Small intestine (tissue), 7 donors: Measurements from ENCODE around the gene MAPRE2. TPM values are rescaled to one million over a fixed set of nuclear protein-coding genes. Genes with fewer than 3 reads are reported as not detected.
A peak's percentile ranks its signal among the peaks of the same experiment; 100 is the strongest.
"Not testable (repeated sequence)": the region's sequence is repeated elsewhere in the genome, so short reads cannot be mapped to it uniquely, and the experiment has no call there.

Experiments used
- DNase-seq, 2 donors: peaks; one replicate each; pipeline versions ENCODE4 v3.0.0 to v3.0.0-alpha.2; 2013
- FAIRE-seq: peaks from 2 replicates; lab custom pipeline; 2012; peaks lifted over from hg19 to GRCh38; lab: Jason Lieb, UNC
- H3K27ac ChIP-seq, 3 donors: one replicate each; pipeline ENCODE4 v1.5.1; 2013; ENCODE audit warnings: low read length in 2 of 3, mild to moderate bottlenecking in 2 of 3, control low read depth in 1 of 3, inconsistent platforms in 1 of 3, low read depth in 1 of 3, moderate library complexity in 1 of 3
- H3K27me3 ChIP-seq, 3 donors: one replicate each; pipeline ENCODE4 v1.6.1; 2013; ENCODE audit warnings: low read length in 3 of 3, inconsistent platforms in 1 of 3; ENCODE audit not compliant: control insufficient read depth in 3 of 3, insufficient read depth in 3 of 3
- H3K36me3 ChIP-seq, 3 donors: one replicate each; pipeline ENCODE4 v1.6.1; 2013; ENCODE audit warnings: low read length in 3 of 3, inconsistent platforms in 1 of 3, low read depth in 1 of 3, mild to moderate bottlenecking in 1 of 3, moderate library complexity in 1 of 3; ENCODE audit not compliant: control insufficient read depth in 3 of 3, insufficient read depth in 2 of 3
- H3K4me1 ChIP-seq, 3 donors: one replicate each; pipeline ENCODE4 v1.6.1; 2013; ENCODE audit warnings: low read length in 2 of 3, inconsistent platforms in 1 of 3, low read depth in 1 of 3, mild to moderate bottlenecking in 1 of 3, moderate library complexity in 1 of 3; ENCODE audit not compliant: control insufficient read depth in 3 of 3, insufficient read depth in 2 of 3
- H3K4me3 ChIP-seq, 3 donors: one replicate each; pipeline ENCODE4 v1.5.1; 2013; ENCODE audit warnings: low read length in 3 of 3, control low read depth in 1 of 3, inconsistent platforms in 1 of 3, low read depth in 1 of 3, mild to moderate bottlenecking in 1 of 3, moderate library complexity in 1 of 3
- H3K9me3 ChIP-seq, 2 donors: one replicate each; pipeline ENCODE4 v1.6.1; 2013; ENCODE audit warnings: low read depth in 1 of 2, low read length in 1 of 2; ENCODE audit not compliant: control insufficient read depth in 2 of 2, insufficient read depth in 1 of 2
- WGBS, 3 donors: extraction: QIAGEN DNeasy Blood & Tissue Kit; methylation state at CpG; one replicate each; pipeline ENCODE4 v1.1.7; 2013; 5-methylcytosine and 5-hydroxymethylcytosine counted together
- polyA plus RNA-seq, 4 donors: library from polyadenylated mRNA; stranded (reverse) in 3 of 4; unstranded in 1 of 4; fragments of 200-250 nt in 3 of 4; fragments of 120-200 nt in 1 of 4; gene quantifications; one replicate each; pipeline versions ENCODE4 v1.2.1 to v1.2.3, GENCODE V29; 2013
- donor health status: healthy with polysubstance abuse.
- donor health status: control.
- donor health status: control.
- donor health status: Bipolar disorder and iron deficiency.
- donor health status: healthy.

The MAPRE2 gene
- polyA plus RNA-seq, 4 donors: 6.2 to 19.8 (median 11.2) TPM

DNA sequence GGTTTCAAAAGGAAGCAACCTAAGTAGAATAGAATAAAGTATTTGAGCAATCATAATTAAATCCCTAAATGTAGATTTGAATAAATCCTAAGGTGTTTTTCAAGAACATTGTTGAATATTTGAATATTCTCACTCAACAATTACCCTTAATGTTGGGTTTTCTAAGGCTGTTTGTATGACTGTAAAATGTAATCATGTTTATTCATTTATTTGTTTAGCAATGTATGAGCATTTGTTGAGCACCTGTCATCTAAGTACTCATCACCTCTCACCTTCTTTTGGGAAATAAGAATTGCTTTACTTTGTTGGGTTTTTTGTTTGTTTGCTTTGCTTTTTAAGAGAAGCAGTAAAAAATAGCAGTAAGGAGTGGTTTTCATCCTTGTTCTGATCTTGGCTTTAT lies 66.0 kb downstream of the MAPRE2 start:
- no peak overlapping the region for H3K4me3 ChIP-seq
- H3K4me1 ChIP-seq: no peaks in the 10 kb centered on the region
- H3K9me3 ChIP-seq: peaks cover 0 to 2% of the 10 kb centered on the region in 2 donors
- H3K36me3 ChIP-seq: no peaks in the 10 kb centered on the region
- H3K27me3 ChIP-seq: no peaks in the 10 kb centered on the region
- H3K27ac ChIP-seq: no peak overlapping the region
- FAIRE-seq (no peak), DNase-seq (no peak)

DNA sequence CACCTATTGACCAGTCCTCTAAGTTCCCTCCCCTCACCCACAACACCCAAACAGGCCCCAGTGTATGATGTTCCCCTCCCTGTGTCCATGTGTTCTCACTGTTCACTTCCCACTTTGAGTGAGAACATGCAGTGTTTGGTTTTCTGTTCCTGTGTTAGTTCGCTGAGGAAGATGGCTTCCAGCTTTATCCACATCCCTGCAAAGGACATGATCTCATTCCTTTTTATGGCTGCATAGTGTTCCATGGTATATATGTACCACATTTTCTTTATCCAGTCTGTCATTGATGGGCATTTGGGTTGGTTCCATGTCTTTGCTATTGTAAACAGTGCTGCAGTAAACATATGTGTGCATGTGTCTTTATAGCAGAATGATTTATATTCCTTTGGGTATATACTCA lies 66.9 kb downstream of the MAPRE2 start:
- DNase-seq, H3K27me3 ChIP-seq, H3K36me3 ChIP-seq, H3K9me3 ChIP-seq, FAIRE-seq, H3K27ac ChIP-seq, H3K4me1 ChIP-seq, H3K4me3 ChIP-seq: not testable (repeated sequence)
- WGBS, 3 donors: 87 to 94% (median 93%) methylated on average over 1 of the region's 1 CpG

GRCh38 chr18:35110059-35110458 lies 68.8 kb downstream of the MAPRE2 start:
- 87 to 93% (median 88%) methylated on average over 3 of the region's 3 CpGs for WGBS, 3 donors
- H3K4me3 ChIP-seq: no peak overlapping the region
- no peak overlapping the region for H3K27ac ChIP-seq
- H3K27me3 ChIP-seq: no peaks in the 10 kb centered on the region
- FAIRE-seq (no peak), DNase-seq (no peak)
- H3K9me3 ChIP-seq: peaks cover 0 to 4% of the 10 kb centered on the region in 2 donors
- H3K36me3 ChIP-seq: no peaks in the 10 kb centered on the region
- no peaks in the 10 kb centered on the region for H3K4me1 ChIP-seq

GRCh38 chr18:35110554-35111485 lies 69.6 kb downstream of the MAPRE2 start:
- Histone ChIP-seq H3K36me3 (no peaks in the 10 kb centered on the region), H3K27ac (no peak overlapping the region), H3K4me1 (no peaks in the 10 kb centered on the region), H3K27me3 (no peaks in the 10 kb centered on the region), H3K9me3 (peaks cover 0 to 4% of the 10 kb centered on the region in 2 donors), H3K4me3 (no peak overlapping the region)
- FAIRE-seq (no peak), DNase-seq (no peak)
- 88 to 90% (median 89%) methylated on average over 3 of the region's 3 CpGs for WGBS, 3 donors

GRCh38 chr18:35112696-35113095 lies 71.5 kb downstream of the MAPRE2 start:
- Histone ChIP-seq H3K9me3 (peaks cover 0 to 4% of the 10 kb centered on the region in 2 donors), H3K4me1 (no peaks in the 10 kb centered on the region), H3K27me3 (no peaks in the 10 kb centered on the region), H3K36me3 (no peaks in the 10 kb centered on the region), H3K4me3 (no peak overlapping the region), H3K27ac (no peak overlapping the region)
- DNase-seq (no peak), FAIRE-seq (no peak)

DNA sequence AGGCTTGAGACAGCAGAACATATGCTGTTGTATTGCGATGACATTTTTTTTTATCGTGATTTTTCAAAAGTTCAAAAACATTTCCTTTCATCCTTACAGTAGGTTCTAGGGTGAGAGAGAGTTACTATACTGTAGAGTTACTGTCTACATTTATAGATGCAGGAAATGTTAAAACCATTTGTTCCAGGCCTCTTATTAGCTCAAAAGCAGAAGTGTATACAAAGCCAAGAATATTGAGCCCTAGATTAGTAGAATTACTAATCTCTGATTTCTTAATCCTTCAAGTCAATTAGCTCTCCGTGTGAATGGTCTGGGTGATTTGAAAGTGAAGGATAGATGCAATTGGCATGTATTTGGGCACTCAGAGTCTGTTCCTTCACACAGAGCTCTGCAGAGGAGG lies 73.1 kb downstream of the MAPRE2 start:
- Histone ChIP-seq H3K36me3 (no peaks in the 10 kb centered on the region), H3K4me3 (no peak overlapping the region), H3K9me3 (peaks cover 0 to 4% of the 10 kb centered on the region in 2 donors), H3K27ac (no peak overlapping the region), H3K4me1 (no peaks in the 10 kb centered on the region), H3K27me3 (no peaks in the 10 kb centered on the region)
- WGBS, 3 donors: 77 to 84% (median 81%) methylated on average over 3 of the region's 3 CpGs
- FAIRE-seq (no peak), DNase-seq (no peak)

DNA sequence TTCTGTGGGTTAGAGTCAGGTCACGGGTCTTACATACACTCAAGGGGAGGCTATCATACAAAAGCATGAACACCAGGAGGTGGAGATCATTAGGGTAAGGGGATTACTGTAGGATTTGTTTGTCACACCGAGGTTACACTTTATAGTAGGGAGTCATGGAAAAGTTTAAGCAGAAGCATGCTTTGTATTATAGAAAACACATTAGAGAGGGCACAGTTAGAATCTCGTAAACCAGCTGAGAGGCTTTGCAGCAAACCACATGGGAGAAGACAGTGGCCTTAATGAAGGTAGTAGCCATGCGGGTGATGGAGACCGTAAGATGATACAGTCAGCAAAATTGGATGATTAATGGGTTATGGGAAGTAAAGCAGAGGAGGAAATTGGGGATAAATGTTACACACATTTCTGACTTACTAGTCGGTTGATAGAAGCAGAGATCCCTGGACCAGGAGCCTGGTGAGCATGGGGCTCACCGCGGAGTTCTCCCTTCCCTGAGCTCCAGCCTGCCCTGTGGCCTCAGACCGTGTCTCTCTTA lies 75.6 kb downstream of the MAPRE2 start:
- Histone ChIP-seq H3K36me3 (no peaks in the 10 kb centered on the region), H3K4me3 (no peak overlapping the region), H3K9me3 (peaks cover 0 to 4% of the 10 kb centered on the region in 2 donors), H3K4me1 (no peaks in the 10 kb centered on the region), H3K27ac (no peak overlapping the region), H3K27me3 (no peaks in the 10 kb centered on the region)
- DNase-seq: no peak
- WGBS, 3 donors: 95 to 96% (median 95%) methylated on average over 9 of the region's 9 CpGs
- no peak for FAIRE-seq

DNA sequence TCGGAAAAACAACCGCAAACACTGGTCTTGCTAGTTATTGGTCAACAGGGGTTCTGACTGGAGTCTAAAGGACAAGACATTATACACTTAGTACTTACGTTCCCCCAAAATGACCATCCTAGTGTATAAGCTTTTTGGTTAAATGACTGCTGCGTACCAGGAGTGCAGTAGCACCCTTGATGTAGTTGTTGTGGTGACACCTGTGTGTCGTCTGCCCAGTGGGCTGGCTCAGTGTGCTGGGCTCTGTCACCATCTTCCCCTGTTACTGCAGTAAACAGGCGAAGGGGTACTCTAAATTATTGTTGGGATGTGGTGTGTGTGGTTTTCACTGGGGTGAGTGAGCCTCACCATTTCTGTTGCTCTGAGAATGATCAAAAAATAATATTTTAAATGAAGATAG lies 76.2 kb downstream of the MAPRE2 start:
- H3K36me3 ChIP-seq: no peaks in the 10 kb centered on the region
- no peaks in the 10 kb centered on the region for H3K9me3 ChIP-seq
- no peak for FAIRE-seq
- no peak for DNase-seq
- no peaks in the 10 kb centered on the region for H3K27me3 ChIP-seq
- peak overlapping the region in 1 of 3 donors; percentile 2 for H3K27ac ChIP-seq
- no peak overlapping the region for H3K4me3 ChIP-seq
- H3K4me1 ChIP-seq: no peaks in the 10 kb centered on the region
- WGBS, 3 donors: 89 to 96% (median 91%) methylated on average over 6 of the region's 6 CpGs
